Measurements from ENCODE around the gene FBXL17.

FBXL17 gene

GRCh38 chr5:107894361-107894760, 487.5 kb downstream of the FBXL17 start:
- Histone ChIP-seq H3K4me1 (peaks cover 14% of the 10 kb centered on the region), H3K27me3 (no peaks in the 10 kb centered on the region), H3K4me3 (ENCODE audit: low read depth, low read length) (no peak overlapping the region), H3K36me3 (no peaks in the 10 kb centered on the region), H3K9me3 (no peaks in the 10 kb centered on the region; the same call in 1 of the 2 replicates)
- DNase-seq, result no peak
- no peak for TF ChIP-seq CTCF (IDR thresholded peaks at IDR 0.05; ENCODE audit: low read depth, low read length)

GRCh38 chr5:107893642-107894041, 488.3 kb downstream of the FBXL17 start:
- H3K27me3 ChIP-seq, result no peaks in the 10 kb centered on the region
- H3K36me3 ChIP-seq, result no peaks in the 10 kb centered on the region
- no peaks in the 10 kb centered on the region for H3K9me3 ChIP-seq
- no peak overlapping the region for H3K4me3 ChIP-seq (ENCODE audit: low read depth, low read length)
- H3K4me1 ChIP-seq, result peaks cover 14% of the 10 kb centered on the region
- no peak for DNase-seq
- TF ChIP-seq CTCF (IDR thresholded peaks at IDR 0.05; ENCODE audit: low read depth, low read length), result no peak

GRCh38 chr5:107889387-107889786, 492.5 kb downstream of the FBXL17 start:
- H3K4me1 ChIP-seq, result peaks cover 9% of the 10 kb centered on the region
- no peak for TF ChIP-seq CTCF (IDR thresholded peaks at IDR 0.05; ENCODE audit: low read depth, low read length)
- no peak overlapping the region for H3K4me3 ChIP-seq (ENCODE audit: low read depth, low read length)
- DNase-seq, result no peak
- no peaks in the 10 kb centered on the region for H3K9me3 ChIP-seq
- no peaks in the 10 kb centered on the region for H3K27me3 ChIP-seq
- no peaks in the 10 kb centered on the region for H3K36me3 ChIP-seq

- no peak for DNase-seq
Measured at GRCh38 chr5:107888541-107888940, 493.4 kb downstream of the FBXL17 start.

GRCh38 chr5:107887166-107887943, 494.5 kb downstream of the FBXL17 start:
- DNase-seq, result no peak
- Histone ChIP-seq H3K36me3 (no peaks in the 10 kb centered on the region), H3K4me3 (ENCODE audit: low read depth, low read length) (no peak overlapping the region; the same call in 1 of the 2 replicates), H3K27me3 (no peaks in the 10 kb centered on the region), H3K9me3 (no peaks in the 10 kb centered on the region), H3K4me1 (no peaks in the 10 kb centered on the region; the same call in 1 of the 2 replicates)
- no peak for TF ChIP-seq CTCF (IDR thresholded peaks at IDR 0.05; ENCODE audit: low read depth, low read length)

More at GRCh38 chr5:107888541-107888940, 493.4 kb downstream of the FBXL17 start:
- Histone ChIP-seq H3K9me3 (no peaks in the 10 kb centered on the region), H3K4me1 (peaks cover 1% of the 10 kb centered on the region; the same call in 1 of the 2 replicates), H3K36me3 (no peaks in the 10 kb centered on the region), H3K4me3 (ENCODE audit: low read depth, low read length) (no peak overlapping the region), H3K27me3 (no peaks in the 10 kb centered on the region)
- TF ChIP-seq CTCF (IDR thresholded peaks at IDR 0.05; ENCODE audit: low read depth, low read length), result no peak

- H3K9me3 ChIP-seq, result no peaks in the 10 kb centered on the region
- no peaks in the 10 kb centered on the region for H3K36me3 ChIP-seq
- H3K27me3 ChIP-seq, result no peaks in the 10 kb centered on the region
- no peak for DNase-seq
- TF ChIP-seq CTCF (IDR thresholded peaks at IDR 0.05; ENCODE audit: low read depth, low read length), result no peak
- no peak overlapping the region for H3K4me3 ChIP-seq (ENCODE audit: low read depth, low read length)
- no peaks in the 10 kb centered on the region; the same call in none of the 2 replicates for H3K4me1 ChIP-seq
Measured at GRCh38 chr5:107885601-107886000, 496.3 kb downstream of the FBXL17 start.
